HG02884 (cell line): ENCODE results near the gene CRYBA2.
A peak's percentile ranks its signal among the peaks of the same experiment; 100 is the strongest.

ENCODE experiments used
- ATAC-seq: cut with Tn5 transposase; IDR thresholded peaks from one replicate; pipeline ENCODE4 v1.9.1; 2021; ENCODE audit warnings: mild to moderate bottlenecking, moderate library complexity; ENCODE audit not compliant: unreplicated experiment

Gene CRYBA2, protein sequence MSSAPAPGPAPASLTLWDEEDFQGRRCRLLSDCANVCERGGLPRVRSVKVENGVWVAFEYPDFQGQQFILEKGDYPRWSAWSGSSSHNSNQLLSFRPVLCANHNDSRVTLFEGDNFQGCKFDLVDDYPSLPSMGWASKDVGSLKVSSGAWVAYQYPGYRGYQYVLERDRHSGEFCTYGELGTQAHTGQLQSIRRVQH

DNA sequence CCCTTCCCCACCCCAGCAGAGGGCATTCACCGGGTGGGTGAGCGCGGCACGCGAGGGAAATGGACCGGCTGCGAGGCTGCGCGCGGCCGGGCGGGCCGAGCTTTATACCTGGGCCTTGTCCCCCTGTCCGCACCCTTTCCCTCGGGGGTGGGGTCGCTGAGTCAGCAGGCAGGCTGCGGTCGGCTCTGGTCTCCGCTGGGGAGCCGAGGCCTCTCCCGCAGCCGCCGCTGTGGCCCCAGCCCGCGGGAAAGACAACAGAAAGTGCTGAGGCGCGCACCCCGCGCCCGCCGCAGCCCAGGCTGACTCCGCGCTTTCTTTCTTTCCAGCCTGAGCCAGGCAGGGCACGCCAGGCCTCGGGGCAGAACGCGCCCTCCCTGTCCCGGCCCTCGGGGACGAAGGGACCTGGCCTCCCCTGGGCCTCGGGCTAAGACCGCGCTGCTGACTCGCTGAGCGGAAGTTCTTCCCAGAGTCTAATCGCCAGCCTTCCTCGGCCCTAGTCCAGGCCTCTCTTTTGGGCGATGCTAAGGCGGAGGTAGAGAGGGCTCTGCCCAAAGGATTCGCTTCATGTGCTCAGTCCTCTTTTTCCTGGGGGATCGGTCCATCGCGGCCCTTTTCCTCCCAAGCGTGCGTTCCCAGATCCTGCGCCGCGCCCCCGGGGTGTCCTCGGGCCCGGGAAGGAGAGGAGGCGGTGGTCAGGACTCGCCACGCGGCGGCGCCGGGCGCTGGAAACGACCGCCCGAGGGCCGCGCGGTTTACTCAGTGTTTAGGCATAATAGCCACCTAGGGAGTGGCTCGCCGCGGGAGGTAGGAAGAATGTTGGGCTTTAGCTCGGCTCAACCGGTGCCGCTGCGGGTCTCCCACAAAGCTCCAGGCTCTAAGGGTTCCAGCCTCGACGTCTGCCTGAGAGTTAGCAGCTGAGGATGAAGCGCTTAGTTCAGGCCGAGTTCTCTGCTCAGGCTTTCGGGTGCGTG, at the start of gene CRYBA2:
TSS of gene CRYBA2 (minus strand) at position 78 of the 971 bp plus-strand sequence. CDS start 246 bp downstream, outside the sequence.
- no peak for ATAC-seq

DNA sequence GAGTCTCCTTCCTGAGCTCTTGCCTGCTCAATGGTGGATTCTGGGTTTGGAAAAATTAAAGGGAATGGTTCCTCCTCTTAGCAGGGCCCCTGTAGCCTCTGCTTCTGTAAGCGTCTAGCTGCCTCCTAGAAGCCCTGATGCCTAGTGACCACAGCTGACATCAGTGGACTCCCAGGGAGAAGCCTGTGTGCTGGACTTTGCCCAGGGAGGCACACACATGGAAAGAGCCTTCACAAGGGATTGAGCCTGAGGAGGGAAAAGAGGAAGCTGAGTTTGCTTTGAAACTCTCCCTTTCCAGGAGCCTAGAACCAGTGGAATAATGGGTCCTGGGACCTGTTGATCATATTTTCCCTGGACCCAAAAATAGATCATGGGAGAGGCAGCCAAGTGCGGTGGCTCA, 49.5 kb upstream of the CRYBA2 start:
- ATAC-seq: no peak

DNA sequence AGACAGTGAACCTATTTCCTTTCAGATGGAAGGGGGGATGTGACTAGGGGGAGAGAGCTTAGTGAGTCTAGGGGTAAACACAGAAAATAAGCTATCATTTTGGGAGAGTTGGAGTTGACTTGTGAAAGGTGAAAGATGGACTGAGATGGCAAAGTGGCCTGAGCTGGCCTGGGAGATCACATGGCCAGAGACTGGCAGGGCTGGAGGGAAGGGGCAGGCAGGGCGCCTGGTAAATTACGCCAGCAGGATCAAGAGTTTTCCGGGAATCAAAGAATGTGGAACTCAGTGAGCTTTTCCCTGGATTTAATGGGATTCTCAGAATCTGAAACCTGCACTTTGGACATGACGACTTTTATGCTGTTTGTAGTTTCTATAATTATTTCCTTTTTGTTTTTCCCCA, 48.9 kb upstream of the CRYBA2 start:
- no peak for ATAC-seq

DNA sequence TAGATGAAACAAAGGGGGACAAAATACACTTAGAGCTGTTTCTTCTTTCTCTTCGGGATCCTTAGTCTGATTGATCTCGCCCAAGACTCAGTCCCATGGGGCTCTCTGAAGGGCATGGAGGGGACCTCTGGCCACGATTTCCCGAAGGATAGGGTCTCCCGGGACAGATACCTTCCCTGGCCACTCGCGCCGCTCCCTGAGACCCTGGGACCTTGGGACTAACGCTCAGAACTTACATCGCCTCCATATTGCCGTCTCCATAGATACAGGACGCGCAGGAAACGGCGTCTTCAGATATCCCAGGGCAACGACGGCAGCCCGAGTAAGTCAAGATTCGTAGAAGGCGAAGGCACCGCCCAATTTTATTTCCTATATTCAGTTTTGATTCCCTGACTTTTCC, 48.0 kb upstream of the CRYBA2 start, which contains the start of gene CFAP65:
TSS of gene CFAP65 (minus strand) at position 265 of the 400 bp plus-strand sequence. CDS start 2,468 bp downstream, outside the sequence.
- ATAC-seq: no peak

DNA sequence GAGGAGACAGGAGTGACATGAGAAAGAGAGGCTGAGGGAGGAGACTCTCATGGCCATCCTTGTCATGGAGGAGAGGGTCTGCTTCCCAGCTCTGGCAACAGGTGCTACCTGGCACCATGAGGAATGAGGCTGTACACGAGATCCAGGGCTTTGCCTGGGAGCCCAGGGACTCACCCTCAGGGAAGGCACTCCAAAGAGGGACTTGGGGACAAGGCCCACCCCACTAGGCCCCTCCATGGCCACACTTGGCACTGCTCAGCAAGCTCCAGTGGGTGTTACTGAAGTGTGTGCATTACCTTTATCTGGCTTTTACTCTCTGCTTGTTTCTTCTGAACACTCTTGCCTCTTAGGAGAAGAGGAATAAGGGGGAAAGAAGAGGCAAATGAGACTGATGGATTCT, 45.4 kb upstream of the CRYBA2 start:
- no peak for ATAC-seq

DNA sequence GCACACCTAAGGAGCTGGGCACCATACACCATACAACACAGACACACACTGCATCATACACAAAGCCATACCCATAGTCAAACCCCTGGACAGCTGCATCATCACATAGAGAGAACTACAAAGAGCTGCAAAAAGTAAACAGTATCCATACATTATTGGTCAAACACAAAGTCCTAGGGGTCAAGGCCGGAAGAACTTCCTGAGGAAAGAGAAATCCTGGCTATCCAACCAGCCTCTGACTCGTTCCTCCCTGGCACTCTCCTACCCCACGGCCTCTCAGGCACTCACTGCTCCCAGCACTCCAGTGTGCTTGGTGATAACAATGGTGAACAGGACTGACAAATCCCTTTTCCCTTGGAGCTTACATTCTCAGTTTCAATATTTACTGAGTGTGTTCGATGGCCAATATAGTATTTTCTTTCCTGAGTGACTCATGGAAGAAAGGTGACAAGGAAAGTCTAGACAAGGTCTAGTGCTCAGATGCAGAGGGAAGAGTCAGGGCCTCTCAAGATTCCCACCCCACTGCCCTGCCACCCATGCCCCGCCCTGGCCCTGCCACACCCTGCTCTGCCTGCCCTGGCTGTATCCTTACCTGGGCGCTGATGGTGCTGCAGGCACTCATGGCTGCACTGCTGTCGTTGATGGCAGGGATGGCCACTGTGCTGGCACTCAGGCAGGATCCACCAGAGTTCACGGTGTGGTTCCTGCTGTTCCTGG, 44.7 kb upstream of the CRYBA2 start:
- ATAC-seq: no peak

DNA sequence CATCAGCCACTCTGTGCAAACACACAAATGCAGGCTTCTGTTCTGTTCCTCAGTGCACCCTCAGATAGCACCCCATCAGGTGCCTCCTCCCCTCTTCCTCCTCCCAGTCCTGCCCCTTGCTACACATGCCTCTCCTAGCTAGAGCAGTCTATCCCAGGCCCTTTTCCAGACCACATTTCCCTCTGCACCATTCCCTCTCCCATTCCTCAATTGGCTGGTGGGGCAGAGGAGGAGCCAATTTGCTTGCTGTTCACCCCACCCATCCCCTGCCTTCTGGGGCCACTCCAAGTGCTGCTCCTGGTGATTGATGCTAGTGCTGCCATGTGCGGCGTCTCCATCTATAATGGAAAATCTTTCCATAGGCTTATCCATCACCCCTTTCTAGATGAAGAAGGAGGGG, 42.7 kb upstream of the CRYBA2 start:
- ATAC-seq: no peak

DNA sequence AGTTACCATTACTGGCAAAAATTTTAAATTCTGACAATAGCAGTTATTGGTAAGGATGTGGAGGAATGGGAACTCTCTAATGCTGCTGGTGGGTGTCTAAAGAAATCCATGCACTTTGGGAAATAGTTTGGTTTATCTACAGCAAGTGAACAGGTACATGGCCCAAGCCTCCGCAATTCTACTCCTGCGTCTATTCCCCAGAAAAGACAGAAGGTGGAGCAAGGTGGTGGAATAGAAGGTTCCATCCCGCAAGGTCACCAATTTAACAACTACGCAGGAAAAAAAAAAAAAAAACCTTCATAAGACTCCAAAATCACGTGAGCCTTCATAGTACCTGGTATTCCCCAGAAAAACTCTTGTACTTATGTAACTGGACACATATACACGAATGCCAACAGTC, 41.6 kb upstream of the CRYBA2 start:
- no peak for ATAC-seq

DNA sequence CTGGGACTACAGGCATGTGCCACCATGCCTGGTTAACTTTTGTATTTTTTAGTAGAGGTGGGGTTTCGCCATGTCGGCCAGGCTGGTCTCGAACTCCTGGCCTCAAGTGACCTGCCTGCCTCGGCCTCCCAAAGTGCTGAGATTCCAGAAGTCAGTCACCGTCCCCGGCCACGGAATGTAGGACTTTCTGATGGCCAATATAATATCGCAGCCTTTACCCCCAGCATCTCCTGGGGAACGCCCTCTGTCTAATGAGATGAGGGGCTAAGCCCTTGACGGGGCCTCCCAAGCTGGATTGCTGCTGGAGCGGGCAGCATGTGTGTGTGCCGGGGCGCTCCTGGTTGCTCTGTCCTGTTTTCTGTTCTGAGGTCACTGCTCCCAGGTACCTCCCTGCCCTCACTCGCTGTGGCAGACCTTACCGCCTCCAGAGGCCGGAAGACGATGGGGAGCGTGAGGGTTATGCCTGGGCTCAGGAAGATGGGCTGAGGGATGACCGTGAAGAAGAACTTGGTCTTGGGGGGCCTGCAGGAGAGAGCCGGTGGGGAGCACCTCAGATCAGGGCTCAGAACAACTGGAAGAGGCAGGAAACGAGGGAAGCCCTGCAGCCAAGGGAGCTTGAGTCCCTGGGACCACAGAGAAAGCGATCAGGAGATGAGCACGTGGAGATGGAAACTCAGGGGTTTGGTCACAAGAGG, 39.0 kb upstream of the CRYBA2 start:
- ATAC-seq: no peak

DNA sequence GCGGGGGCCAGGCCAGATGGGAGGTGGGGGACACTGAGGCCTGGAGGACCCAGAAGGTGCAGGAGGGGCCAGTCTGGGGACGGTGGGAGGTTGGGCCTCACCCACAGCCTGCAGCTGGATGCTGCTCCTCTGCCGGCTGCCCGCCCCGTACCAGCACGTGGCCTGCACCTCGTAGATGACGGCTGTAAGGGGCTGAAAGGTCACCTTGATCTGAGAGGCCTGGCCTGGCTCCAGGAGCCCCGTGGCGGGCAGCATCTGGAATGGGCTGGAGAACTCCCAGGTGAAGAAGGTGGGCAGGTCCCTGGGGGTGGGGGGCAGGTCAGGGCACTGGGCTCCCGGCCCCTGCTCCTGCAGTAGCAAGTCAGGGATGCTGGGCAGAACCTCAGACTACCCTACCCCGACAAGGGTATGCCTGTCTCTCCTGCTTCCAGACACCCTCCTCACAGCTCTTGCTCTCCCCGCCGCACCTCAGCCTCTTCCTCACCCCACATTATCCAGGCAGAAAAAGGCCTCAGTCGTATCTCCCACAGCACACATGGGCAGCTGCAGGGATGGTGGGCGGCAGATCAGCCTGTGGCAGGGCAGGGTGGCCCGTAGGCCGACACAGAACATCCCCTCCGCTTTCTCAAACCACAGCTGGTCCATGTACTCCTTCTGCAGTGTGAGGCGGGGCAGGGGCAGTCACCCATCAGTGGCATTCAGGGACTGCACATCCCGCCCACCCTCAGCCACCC, 38.0 kb upstream of the CRYBA2 start:
- ATAC-seq: no peak

DNA sequence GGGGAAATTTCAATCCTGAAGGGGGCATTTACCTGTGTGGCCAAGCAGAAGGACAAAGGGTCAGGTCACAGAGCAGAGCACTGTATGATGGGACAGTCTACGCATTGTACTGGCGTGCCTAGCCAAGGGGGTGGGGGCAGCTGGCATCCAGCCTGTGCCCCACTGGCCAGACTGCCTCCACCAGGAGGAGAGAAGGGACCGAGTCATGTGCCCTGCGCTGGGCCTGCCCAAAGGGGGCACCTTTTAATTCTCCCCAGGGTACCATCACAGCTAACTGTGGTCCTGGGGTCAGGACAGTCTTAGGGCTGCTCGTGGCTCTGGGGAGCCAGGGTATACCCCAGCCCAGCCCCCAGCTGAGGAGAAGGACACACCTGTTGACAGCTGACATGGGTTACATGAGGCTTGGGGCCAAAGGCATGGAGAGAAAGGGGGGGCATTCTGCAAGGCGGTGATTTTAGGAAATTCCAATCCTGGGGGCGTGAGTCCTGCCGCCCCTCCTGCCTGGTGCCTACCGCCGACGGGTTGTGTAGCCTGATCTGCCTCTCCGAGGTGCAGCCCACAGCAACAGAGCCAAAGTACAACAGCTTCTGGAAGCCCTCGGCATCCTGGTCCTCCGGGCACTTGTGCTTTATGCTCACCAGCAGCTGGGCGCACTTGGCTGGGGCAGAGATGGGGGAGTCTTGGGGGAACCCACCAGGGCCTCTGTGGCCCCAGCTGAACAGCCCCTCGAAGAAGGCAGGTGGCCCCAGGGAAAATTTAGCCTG, 37.1 kb upstream of the CRYBA2 start:
- no peak for ATAC-seq

DNA sequence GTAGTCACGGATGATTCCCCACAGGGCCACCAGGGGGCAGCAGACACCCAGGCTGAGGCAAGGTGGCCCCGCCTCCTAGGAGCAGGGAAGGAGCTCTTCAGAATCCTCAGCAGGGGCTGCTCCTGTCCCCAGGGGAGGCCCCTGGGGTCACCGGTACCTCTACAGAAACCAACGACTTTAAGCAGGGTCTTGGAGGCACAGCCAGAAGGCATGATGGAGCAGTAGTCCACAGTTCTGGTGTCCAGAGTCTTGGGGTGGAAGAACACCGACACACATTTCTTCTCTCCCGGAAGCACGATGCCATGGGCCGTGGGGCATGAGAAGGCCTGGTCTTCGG, 36.6 kb upstream of the CRYBA2 start:
- ATAC-seq: peak; percentile 80

DNA sequence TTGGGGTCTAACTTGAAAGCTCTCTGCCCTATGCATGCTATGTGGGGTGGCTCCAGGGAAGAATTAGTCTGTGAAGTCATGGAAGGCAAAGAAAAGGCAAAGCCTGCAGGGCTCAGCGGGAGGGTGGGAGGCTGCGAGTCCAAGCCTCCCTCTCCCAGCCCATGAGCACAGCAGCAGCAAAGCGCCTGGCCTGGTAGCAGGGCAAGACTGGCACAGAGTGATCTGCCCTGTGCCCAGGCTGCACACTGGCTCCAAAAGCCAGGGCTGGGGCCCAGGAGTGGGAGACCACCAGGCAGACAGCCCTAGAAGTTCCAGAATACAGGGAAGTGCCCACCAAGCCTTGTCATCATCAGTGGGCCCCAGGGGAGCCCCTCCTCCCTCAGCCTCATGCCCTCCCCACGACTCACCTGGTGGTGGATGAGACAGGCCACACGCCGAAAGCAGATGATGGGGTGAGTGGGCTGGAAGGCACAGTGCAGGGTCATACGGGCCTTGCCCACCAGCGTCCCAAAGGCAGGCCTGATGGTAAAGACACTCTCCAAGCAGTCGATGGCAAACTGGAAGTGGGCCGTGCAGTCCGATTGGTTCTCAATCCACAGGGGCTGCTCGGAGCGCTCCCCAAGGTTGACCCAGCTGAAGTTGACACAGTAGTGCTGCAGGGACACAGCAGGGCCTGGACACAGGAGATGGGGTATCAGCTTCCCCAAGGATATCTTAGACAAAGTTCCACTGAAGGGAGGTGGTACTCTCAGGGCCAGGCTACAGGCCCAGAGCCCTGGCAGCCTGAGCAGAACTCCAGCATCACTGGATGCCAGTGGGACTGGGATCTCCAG, 36.0 kb upstream of the CRYBA2 start:
- no peak for ATAC-seq

DNA sequence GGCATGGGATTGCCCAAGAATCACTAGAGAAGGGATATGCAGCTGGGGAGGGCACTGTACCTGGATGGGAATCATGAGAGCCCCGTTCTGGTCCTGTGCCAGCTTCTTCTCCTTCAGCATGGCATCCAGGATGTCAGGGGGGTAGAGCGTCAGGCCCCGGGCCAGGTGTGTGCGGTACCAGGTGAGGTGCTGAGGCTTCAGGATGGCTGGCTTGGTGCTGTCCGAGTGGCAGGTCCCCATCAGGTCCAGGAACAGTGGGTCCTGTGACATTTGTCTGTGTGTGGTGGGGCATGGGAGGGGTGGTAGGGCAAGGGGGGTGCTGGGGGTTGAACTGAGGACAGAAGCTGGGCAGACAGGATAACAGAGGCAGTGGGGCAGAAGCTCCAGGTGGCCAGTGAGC, 34.9 kb upstream of the CRYBA2 start:
- no peak for ATAC-seq

DNA sequence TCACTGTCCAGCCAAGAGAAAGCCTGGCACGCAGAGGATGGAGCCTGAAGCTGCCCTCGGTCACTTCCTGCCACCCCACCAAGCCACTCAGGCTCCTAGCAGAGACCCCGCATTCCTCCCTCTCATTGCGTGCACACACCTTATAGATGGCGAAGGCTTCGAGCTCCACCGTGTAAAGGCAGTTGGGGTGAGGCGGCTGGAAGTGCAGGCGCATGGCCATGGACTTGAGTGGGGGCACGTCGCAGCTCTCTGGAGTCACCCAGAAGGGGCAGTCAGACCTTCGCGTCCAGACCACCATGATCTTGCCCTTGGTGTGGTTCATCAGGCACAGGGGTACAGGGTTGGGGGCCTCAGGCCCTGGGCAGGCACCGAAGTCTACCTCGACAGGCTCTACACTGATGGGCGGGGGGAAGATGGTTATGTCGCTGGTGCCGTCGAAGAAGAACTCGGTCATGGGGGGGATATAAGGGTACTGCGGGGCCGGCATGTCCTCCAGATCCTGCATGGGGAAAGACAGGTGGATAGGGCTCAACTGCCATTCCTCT, 34.4 kb upstream of the CRYBA2 start:
- no peak for ATAC-seq

DNA sequence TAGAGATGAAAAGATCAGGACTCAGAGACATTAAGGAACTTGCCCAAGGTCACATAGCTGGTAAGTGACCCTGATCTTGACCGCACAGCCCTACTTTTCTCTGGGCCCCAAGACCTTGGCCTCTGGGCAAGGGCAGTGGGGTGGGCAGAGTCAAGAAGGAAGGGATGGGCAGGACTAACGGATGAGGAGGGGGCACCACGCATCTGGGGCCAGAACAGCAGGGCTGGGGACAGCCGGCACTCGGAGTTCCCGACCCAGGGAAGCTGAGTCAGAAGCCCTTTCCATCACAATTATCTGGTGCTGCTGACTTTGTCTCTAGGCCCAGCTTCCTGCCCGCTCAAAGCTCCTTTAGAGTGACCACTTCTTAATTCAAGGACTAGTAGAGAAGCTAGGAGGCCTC, 33.7 kb upstream of the CRYBA2 start:
- no peak for ATAC-seq

DNA sequence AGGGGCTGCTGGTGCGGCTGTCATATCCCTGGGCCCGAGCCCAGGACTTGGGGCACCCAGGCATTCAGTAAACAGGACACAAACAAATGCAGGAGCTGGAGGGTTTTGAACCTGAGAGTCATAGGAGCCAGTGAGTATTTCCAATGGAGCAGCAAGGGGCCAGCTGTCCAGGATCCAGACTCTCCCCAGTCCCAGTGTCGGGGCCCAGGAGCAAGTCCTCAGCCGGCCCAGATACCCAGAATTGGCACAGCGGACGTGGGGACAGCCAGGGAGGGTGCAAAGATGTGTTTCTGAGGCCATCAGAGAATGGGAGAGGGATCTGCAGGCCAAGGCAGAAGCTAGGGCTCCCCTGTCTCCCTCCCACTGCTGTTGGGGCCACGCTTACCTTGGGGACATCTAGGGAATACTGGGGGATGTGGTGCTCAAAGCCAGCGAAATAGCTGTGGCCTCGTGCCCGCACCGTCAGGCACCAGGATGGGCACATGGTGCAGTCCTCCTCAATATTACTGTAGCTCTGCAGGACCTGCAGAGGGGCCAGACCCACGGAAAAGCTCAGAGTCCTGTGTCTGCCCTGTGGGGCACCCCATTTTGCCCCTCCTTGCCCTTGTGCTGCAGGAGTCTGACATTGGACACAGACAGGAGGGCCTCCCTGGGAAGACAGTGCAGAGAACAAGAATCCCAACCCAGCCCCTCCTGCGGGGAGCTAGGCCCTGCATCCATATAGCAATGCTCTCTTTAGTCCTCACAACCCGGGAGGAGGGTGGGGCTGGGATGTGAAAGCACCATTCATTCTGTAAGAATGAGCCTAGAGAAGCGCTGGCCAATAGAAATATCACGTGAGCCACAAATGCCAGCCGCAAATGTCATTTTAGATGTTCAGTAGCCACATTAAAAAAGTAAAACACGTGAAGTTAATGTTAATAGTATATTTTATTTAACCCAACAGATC, 32.7 kb upstream of the CRYBA2 start:
- ATAC-seq: no peak
